ENCODE measurements around the gene DUOXA2.

DUOXA2 gene

DNA sequence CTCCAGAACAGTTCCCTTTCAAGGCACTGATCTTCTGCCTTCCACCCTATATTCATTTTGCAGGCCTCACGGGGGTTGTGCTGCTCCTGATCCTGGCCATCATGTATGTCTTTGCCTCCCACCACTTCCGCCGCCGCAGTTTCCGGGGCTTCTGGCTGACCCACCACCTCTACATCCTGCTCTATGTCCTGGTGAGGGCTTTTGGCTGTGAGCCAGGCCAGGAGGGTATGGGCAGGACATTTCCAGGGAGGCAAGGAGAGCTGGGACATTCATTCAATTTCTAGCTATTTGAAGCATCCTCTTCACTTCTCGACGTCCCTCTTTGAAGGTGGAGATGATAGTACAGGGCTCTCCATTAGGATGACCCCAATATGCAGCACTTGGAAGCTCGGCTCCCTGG lies 41.6 kb downstream of the DUOXA2 start:
- Histone ChIP-seq H3K4me3 (ENCODE audit: low read depth, low read length) (no peak overlapping the region), H3K27me3 (replicated peaks) (no peaks in the 10 kb centered on the region), H3K27ac (no peak overlapping the region), H3K36me3 (replicated peaks) (no peaks in the 10 kb centered on the region)
- no peak for DNase-seq
- in situ Hi-C loops (cut with HindIII; ENCODE audit: low pct_ligation_motif_present, low sequenced_read_pairs): no loop called here
- TF ChIP-seq, protein P1, sequence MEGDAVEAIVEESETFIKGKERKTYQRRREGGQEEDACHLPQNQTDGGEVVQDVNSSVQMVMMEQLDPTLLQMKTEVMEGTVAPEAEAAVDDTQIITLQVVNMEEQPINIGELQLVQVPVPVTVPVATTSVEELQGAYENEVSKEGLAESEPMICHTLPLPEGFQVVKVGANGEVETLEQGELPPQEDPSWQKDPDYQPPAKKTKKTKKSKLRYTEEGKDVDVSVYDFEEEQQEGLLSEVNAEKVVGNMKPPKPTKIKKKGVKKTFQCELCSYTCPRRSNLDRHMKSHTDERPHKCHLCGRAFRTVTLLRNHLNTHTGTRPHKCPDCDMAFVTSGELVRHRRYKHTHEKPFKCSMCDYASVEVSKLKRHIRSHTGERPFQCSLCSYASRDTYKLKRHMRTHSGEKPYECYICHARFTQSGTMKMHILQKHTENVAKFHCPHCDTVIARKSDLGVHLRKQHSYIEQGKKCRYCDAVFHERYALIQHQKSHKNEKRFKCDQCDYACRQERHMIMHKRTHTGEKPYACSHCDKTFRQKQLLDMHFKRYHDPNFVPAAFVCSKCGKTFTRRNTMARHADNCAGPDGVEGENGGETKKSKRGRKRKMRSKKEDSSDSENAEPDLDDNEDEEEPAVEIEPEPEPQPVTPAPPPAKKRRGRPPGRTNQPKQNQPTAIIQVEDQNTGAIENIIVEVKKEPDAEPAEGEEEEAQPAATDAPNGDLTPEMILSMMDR (IDR thresholded peaks at IDR 0.05; ENCODE audit: low read depth, low read length, missing control alignments): no peak

DNA sequence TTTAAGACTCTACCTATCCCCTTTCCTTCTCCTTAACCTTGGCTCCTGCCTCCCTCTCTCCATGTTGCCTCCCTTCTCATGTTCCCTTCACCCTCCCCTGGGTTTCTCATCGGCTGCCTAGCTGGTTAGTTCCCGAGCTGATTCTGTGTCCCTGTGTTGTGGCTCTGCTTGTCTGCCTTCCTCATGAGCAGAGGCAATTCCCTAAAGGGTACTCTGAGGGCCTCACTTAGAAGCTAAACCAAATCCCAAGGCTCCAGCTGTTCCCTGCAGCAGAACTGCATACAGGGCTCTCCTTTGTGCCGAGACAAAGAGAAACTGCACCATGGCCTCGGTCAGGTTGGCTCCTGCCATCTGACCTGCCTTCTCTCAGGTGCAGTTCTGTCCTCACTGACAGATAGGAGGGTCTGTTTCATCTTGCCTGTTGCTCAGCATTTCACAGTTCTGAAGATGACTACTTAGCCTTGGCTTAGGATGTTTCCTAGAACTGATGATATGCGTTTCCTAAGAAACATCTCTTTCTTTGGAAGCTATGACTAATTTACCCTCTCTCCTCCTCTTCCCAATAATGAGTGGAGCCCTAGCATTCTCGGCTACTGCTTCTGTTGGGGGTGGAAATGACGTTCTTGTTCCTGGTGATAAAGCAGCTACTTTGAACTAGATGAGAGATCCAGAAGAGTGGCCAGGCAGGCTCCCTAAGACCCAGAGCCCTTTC lies 42.8 kb downstream of the DUOXA2 start:
- H3K27ac ChIP-seq: no peak overlapping the region

DNA sequence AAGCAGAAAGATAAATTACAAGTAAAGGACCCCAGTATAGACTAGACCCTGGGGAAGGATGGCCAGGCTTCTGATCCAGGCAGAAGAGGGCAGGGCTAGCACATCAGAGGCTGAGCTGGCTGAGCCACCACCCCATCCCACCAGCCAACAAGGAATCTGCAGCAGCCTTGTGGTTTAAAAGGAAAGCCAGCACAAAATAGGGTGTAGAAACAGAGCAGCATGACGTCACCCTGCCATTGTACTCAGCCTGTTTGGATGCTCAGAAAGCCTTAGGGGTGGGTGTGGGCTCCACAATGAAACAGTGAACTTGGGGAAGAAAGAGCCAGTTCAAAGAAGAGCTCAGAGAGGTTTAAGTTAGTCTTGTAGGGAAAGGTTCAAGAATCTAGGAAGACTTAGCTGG lies 43.8 kb downstream of the DUOXA2 start:
- peak; percentile 65 for DNase-seq
- H3K36me3 ChIP-seq (replicated peaks): no peaks in the 10 kb centered on the region
- no peak overlapping the region for H3K27ac ChIP-seq
- no peak overlapping the region for H3K4me3 ChIP-seq (ENCODE audit: low read depth, low read length)
- in situ Hi-C loops (cut with HindIII; ENCODE audit: low pct_ligation_motif_present, low sequenced_read_pairs): no loop called here
- no peaks in the 10 kb centered on the region for H3K27me3 ChIP-seq (replicated peaks)
- TF ChIP-seq, protein P1 (IDR thresholded peaks at IDR 0.05; ENCODE audit: low read depth, low read length, missing control alignments): no peak

More for the DNA sequence above, 42.8 kb downstream of the DUOXA2 start:
- Histone ChIP-seq H3K4me3 (ENCODE audit: low read depth, low read length) (no peak overlapping the region), H3K27me3 (replicated peaks) (no peaks in the 10 kb centered on the region), H3K36me3 (replicated peaks) (no peaks in the 10 kb centered on the region)
- peak; percentile 24 for DNase-seq
- TF ChIP-seq, protein P1 (IDR thresholded peaks at IDR 0.05; ENCODE audit: low read depth, low read length, missing control alignments): no peak
- in situ Hi-C loops (cut with HindIII; ENCODE audit: low pct_ligation_motif_present, low sequenced_read_pairs): no loop called here

DNA sequence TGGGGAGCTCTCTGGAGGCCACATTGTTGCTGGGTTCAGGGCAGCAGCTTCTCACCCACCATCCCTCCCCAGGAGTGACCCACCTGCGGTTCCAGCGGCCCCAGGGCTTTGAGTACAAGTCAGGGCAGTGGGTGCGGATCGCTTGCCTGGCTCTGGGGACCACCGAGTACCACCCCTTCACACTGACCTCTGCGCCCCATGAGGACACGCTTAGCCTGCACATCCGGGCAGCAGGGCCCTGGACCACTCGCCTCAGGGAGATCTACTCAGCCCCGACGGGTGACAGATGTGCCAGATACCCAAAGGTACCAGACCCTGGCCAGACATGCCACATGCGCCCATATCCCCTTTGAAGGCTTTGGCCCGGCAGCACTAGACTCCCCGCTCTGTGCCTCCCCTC lies 47.5 kb downstream of the DUOXA2 start:
- no peaks in the 10 kb centered on the region for H3K36me3 ChIP-seq (replicated peaks)
- H3K27ac ChIP-seq: no peak overlapping the region
- DNase-seq: no peak
- in situ Hi-C loops (cut with HindIII; ENCODE audit: low pct_ligation_motif_present, low sequenced_read_pairs): no loop called here
- no peaks in the 10 kb centered on the region for H3K27me3 ChIP-seq (replicated peaks)
- TF ChIP-seq, protein P1 (IDR thresholded peaks at IDR 0.05; ENCODE audit: low read depth, low read length, missing control alignments): no peak
- H3K4me3 ChIP-seq (ENCODE audit: low read depth, low read length): no peak overlapping the region

DNA sequence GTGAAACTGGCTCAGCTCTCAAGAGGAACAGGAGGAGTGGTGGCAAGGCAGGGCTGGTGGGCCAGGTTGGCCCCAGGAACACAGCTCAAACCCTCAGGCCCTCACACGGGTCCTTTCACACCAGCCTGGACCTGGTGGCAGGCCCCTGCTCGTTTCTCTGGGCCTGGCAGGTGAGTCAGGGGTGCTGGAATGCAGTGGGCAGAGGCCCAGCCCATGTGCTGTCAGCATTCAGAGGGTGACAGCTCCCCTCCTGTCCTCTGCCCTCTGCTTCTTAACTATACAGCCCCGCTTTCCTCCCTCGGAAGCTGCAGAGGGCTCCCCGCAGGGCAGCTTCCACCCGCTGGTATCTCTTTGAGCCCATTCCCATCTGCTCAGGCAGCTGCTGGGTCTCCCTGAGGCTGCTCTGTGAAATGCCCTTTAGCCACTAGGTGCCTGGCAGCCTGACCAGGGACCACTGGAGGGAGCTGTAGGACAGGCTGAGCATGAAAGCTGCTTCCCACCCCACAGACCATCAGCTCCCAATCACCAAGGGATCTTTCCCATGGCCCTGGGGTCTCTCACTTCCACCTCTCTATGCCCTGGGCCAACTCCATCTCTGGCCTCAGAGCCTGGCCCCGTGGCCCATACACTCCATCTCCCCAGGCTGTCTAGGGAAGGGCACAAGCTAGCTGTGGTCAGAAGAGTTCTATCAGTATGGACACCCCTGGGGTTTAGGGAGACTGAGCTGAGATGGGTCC lies 48.8 kb downstream of the DUOXA2 start:
- DNase-seq: peak; percentile 82
- no peaks in the 10 kb centered on the region for H3K27me3 ChIP-seq (replicated peaks)
- no peaks in the 10 kb centered on the region for H3K36me3 ChIP-seq (replicated peaks)
- in situ Hi-C loops (cut with HindIII; ENCODE audit: low pct_ligation_motif_present, low sequenced_read_pairs): no loop called here
- TF ChIP-seq, protein P1 (IDR thresholded peaks at IDR 0.05; ENCODE audit: low read depth, low read length, missing control alignments): peak; percentile 98
- H3K27ac ChIP-seq: no peak overlapping the region
- H3K4me3 ChIP-seq (ENCODE audit: low read depth, low read length): no peak overlapping the region

Data from brain microvascular endothelial cell (primary cell).